ENCODE results near the gene MICAL2.

The MICAL2 gene

DNA sequence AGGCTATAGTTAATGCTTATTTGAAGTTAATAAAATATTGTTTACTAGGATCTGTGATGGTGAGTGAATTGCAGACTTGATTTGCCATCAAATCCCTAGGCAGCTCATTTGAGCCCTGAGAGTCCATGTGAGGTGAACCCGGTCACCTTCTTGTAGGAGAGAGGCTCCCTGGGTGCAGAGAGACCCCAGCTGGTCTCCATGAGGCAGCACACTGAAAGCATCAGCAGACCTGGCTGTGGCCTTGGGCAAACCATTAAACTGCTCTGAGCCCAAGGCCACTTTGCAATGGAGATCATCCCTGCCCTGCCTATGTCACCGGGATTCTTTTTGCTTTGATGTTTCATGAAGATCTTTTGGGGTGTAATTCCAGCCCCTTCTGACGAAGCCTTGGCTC is 125.2 kb downstream of the MICAL2 start:
- no peak for DNase-seq

DNA sequence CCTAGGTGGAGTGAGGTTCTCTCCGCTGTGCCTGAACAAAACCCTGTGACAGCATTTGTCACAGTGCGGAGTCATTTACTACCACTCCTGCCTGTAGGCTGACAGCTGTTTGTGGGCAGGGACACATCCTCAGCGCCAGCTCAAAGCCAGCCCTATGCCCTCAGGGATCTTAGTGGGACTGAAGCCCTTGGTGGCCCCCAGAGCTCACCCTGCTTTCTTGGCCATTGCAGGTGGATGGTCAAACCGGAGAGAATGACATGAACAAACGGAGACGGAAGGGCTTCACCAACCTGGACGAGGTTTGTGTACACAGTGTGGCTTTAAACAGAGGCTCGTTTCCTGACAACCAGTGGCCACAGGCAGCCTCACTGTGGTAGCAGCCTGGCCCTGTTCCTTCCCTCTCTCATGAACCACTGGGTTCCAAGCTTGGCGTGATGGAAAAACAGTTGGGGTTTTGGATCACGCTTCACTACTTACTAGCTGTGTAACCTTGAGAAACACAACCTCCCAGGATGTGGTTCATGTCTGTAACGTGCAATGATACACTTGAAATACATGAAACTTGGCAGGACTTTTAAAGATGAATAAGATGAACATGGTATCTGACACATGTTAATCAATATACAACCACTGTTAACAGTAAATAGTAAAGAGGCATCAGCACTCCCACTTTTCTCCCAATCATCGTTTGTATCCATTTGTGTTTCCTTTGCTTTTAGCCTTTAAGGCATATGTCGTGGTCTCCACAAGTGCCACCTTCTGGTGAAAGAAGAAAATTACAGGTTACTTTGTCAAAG is 125.8 kb downstream of the MICAL2 start:
- DNase-seq: peak; percentile 71 to 76

DNA sequence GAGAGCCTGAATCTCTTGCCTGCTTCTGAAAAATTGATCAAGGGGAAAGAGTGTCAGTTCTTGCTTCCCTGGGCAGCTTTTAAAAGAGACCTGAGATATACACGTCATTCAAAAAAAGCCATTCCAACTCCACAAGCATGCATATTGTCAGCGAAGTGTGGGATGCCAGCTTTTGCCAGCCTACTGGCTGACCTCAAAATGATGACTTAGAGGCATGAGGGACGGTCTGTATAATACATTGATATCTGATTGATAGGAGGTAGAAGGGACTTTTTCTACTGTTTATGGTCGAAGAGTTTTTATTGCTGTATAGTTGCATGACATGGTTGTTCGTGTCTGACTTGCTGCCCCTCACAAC is 126.3 kb downstream of the MICAL2 start:
- DNase-seq: no peak

DNA sequence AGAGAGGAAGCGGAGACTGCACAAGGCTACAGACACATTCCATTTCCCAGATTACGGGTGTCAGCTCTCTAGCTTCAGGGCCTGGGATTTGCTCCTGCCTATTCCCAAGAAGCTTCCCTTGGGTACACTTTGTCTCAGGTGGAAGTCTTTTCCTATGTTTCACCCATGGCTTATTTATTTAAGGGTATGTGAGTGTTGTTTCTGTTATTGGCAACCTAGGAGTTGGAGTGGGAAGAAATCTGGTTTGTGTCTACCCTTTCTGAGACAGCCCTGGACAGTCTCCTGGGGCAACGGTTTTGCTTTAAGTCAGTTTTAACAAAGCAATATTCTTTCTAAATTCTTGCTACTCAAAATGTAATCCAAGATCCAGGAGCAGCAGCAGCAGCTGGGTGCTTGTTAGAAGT is 127.0 kb downstream of the MICAL2 start:
- DNase-seq: no peak

DNA sequence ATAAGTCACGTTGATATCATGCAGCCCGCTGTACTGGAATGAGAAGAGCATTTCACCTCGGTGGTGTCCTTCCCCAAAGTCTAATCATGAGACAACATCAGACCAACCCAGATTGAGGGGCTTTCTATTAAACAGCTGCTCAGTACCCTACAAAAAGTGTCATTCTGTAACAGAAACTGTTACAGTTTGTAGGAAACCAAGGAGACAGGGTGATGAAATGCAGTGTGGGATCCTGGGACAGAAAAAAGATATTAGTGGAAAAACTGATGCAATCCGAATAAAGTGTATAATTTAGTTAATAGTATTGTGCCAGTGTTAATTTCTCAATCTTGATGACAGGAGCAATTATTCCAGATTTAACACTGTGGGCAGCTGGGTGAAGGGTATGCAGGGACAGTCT is 128.0 kb downstream of the MICAL2 start:
- no peak for DNase-seq

DNA sequence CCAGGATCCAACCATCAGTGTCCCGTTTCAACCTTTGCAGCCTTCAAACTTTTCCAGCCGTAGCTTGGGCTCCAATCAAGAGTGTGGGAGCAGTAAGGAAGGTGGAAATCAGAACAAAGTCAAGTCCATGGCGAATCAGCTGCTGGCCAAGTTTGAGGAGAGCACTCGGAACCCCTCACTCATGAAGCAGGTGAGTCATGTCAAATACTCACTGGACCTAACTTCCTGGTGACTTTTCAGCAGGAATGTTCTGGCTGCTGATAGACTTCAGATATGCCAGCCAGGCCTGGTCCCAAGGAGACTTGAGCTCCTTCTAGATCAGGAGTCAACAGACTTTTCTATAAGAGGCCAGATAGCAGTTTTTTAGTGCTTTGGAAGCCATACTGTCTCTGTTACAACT is 129.0 kb downstream of the MICAL2 start:
- no peak for DNase-seq

DNA sequence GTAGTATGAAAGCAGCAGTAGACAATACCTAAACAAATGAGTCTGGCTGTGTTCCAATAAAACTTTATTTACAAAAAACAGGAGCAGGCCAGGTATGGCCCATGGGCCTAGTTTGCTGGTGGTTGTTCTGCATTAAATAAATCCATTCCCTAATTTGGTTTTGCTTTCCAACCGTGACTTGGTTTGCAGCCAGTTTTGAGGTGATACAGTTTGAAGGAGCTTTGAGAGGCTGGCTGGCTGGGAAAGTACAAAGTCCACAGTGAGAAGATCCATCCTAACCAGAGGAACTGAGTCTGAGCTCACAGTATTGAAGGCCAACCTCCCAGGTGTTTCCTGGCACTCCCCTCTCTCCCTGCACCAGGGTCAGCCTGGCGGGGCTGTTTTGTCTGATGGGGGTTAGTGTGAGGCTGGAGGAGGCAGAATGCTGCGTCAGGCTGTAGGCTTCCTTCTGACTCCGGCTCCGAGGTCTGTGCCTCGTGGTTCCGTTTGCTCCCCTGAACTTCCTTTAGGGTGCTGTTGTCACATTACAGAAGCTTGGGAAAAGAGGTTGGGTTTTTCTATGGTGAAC is 129.5 kb downstream of the MICAL2 start:
- DNase-seq: no peak

DNA sequence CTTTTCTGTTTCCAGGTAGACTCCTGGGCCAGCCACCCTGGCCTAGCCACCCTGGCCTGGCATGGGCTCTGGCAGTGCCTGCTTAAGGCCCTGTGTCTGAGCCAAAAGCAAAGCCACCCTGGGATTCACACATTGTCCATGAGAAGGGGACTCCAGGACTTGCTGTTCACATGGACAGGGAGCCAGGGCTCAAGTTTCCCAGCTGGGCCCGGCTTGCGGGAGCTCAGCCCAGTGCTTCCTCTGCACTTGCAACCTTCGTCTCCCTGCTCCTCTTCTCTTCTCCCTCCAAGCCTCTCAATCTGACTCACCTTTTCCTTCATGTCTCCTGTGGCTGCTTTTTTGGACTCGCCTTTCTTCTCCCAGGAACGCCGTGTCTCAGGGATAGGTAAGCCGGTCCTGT is 130.3 kb downstream of the MICAL2 start:
- DNase-seq: no peak

DNA sequence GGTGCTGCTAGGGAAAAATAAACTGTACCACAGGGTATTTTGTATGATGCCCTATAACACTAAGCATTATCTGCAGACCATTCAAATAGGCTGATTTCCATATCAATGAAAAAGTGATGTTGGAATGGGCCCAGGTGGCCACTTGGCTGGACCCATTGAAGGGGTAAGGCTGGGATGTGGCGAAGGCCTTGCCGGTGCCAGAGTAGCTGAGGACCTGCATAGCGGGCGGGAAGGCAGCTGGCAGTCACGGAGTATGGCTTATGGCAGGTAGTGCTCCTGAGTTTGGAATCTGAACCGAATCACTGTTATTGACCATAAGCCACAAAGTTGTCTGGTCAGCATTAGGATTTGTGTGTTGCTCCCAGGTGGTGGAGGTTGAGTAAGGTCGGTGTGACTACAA is 131.0 kb downstream of the MICAL2 start:
- no peak for DNase-seq

DNA sequence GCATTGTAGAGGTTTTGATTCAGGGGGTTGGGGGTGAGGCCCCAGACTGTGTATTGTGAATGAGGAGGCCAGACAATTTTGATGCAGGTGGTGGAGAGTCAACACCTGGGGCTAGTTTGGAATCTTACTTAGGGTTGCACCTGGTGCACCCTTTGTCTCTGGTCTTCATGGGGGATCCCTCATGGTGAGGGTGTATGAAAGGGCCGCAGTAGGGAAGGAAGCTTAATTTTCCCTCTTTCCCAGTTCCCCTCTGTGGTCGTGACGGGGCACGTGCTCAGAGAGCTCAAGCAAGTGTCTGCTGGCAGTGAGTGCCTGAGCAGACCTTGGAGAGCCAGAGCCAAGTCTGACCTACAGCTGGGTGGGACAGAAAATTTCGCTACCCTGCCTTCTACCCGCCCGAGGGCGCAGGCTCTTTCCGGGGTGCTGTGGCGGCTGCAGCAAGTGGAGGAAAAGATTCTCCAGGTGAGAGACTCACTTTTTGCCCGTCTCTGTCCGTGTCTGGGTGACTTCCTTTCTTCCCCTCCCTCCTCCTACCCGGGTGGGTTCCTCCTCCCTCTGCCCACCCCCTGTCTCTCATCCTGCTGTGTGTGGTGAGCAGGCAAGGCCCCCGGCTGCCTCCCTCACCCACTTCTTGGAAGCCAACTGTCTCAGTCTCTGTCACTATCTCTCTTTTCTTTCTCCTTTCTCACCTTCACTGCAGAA is 131.7 kb downstream of the MICAL2 start:
- DNase-seq: peak; percentile 32 to 46

DNA sequence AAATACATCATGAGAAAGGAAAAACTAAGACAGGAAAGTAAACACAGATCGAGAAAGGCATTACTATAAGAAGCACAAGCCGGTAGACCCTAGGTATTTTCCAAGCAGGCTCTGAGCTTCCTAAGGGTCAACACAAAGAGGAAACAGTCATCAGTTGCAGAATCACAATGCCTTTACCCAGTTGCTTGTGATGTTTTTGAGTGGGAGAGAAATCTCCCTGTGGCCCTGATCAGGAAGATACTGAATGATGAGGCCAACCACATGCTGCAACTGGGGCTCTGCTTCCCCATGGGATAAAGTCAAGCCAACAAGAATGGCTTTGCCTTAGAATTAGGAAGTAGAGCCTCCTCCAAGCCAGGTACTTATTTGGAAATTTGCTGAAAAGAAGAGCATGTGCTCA is 132.6 kb downstream of the MICAL2 start:
- DNase-seq: no peak

DNA sequence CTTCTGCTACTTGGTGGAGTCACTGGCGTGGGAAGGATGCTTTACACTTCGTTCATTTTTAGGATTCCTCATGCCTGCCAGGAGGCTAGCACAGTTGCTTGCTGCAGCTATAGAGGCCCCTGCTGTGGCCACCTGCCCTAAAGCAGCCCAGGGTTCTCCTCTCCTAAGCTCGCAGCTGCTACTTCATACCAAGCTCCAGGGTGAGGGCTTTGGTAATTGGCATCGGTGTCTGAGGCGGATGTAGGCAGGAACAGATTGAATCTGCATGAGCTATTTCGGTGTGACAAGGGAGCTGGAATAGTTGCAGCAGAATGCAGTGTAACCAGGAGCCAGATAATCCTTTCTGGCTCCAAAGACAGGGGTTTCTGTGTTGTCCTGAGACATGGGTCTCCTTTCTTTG is 133.1 kb downstream of the MICAL2 start:
- no peak for DNase-seq

DNA sequence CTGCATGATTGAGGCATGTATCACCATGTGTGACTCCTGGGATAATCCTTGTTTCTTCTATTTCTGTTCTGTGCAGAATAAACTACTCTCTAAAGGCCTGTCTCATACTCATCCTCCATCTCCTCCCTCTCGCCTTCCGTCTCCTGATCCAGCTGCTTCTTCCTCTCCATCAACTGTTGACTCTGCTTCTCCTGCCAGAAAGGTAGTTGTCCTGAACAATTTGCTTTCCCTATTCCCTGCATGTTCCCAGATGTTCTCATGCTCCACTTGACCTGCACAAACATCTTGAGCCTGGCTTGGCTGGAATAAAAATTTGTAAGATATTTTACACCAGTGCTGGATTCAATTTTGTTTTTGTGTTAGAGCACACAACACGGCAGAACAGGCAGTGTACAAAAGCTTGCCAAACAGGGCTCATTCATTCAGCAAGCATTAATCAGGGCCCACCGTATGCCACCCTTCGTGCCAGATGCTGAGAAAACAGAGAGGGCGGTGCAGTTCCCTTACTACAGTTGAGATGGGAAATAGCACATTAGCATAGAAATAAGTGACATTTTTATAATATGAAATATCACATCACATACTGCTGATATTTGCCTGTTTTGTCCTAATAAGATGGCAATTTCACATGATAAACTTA is 133.6 kb downstream of the MICAL2 start:
- no peak for DNase-seq

DNA sequence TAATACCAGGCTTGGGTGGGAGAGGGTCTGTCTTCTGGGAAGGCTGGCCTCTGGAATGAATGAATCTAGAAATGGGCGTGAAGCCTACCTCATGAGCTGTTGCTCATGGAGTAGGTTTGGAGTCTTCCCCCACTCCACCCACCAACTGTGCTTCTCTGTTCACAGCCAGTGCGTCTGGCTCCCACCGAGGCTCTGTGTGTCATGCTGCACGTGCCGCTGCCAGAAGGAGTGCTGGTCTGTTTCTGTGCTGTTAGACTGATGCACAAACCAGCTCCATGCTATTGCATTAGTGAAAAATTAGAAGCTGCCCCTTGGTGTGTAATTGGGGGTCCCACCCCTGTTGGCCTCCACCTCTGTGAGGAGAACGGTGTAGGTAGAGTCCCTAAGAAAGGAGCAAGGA is 134.7 kb downstream of the MICAL2 start:
- no peak for DNase-seq

DNA sequence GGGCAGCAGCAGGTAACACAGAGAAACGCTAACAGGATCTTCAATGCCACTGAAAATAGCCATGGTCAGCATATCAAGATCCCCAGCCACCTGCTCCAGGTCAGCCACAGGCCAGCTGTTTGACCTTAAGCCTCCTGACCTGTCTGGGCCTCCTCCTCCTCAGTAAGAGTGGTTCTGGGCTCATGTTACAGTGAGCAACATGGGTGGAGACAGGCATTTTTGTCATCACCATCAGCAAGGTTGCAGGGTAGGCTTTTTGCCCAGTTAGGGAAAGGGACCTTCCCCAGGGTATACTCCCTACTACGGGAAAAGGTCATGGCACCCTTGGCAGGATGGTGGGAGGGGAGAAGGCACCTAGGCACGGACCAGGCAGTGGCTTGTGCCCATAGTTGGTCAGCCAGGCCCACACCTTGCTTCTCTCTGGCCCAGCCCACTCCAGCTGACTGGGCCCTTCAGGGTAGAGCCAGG is 135.2 kb downstream of the MICAL2 start:
- no peak for DNase-seq

DNA sequence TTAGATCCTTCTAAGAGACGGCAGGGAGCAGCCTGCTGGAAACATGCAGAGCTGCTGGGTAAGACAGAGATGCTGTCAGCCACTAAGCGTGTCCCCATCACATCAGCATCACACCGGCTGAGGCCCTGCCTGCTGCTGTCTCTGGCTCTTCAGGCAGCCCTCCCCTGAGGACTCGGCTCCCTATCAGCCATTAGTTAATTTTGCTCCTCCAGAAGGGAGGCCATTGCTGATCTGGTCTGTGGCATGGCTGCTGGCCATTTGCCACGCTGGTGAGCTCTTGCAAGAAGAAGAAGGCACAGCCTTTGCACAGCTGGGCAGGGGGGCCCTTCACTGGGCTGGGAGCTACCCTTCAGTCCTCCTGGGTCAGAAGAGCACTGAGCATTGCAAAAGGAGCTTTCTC is 135.8 kb downstream of the MICAL2 start:
- DNase-seq: no peak

DNA sequence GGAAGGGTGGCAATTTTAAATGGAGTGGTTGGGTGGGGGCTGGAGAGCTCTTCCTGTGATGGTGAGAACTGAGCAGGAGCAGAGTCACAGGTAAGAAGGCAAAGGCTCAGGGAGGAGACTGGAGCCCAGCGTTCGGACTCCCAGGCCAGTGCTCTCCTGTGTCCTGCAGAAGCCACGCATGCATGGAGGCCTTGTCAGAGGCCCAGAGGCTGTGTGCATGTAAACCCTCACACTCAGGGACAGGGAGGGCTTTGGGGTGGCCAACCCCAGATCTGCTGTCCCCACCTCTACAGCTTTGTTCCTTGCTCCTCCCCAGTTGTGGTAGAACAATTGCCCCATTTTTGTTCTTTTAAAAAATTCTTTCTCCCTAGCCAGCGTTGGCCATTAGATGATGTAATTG is 136.6 kb downstream of the MICAL2 start:
- DNase-seq: no peak

DNA sequence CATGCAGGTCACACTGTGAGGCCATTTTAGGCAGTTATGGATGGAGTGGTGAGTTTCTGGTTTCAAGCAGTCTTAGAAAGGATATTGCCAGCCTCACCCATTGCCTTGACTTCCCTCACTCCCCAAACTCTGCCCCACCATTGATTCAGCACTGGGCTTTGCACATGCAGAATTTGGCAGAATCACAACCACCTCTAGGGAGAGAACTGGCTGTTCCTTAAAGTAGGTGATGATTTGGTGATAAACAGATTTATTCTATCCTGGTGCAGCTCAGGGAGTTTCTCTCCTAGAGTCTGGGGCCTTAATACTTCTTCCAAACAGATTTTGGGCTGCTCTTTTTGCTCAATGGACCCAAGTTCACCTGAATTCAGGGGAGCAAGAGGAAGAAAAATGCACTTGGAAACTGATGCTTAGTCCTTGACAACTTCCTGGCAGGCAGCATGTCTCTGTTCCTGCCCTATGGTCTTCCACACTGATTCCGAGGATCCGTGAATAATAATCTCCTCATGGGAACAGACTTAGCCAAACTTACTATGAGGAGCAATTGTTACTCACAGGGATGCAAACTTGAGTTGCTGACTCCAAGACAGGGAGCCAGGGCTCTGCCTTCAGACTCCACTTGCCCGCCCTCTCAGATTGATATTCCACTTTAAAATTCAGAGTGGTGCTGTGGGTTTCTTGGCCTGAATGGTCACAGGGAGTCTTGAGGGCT is 137.3 kb downstream of the MICAL2 start:
- DNase-seq: no peak

DNA sequence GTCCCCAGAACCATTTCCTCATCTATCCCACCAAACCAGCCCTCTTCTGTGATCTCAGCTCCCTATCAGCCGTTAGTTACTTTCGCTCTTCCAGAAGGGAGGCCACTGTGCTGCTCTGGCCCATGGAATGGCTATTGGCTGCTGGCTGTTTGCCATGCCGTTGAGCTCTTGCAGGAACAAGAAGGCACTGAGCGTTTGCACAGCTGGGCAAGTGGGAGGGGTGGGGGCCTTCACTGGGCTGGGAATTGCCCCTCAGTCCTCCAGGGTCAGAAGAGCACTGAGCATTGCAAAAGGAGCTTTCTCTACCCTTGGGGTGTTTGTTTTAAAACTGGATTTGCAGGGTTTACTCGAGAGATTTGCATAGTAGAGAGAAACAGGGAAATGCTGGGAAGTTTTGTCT is 137.9 kb downstream of the MICAL2 start:
- DNase-seq: no peak

DNA sequence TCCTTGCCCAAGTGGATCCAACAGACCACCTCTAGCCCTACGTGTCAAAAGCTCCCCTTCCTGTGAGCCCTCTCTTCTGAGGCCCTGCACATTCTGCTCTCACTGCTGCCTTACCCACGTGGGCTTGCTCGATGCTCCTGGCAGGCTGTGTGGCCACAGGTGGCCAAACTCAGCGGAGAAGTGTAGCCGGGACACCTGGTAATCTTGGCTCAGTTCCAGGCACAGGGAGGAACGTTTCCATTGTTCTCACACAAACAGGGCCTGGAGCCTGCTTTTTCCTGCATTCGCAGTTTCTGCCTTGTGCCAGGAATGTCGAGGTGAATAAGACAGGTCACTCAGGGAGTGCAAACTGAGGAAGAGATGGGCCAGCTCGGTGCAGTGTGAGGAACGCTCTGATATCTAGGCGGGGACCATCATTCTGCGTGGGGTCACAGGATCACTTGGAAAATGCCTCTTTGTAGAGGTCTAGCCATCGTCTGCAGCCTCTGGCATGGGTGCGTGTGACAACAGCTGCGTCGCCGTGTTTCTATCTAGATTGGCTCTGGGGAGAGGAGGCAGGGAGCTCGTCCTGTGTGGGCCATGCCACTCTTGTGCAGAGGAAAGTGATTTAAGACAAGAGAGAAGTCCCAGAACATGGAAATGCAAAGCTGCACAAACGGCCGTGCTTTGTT is 139.3 kb downstream of the MICAL2 start:
- DNase-seq: no peak

DNA sequence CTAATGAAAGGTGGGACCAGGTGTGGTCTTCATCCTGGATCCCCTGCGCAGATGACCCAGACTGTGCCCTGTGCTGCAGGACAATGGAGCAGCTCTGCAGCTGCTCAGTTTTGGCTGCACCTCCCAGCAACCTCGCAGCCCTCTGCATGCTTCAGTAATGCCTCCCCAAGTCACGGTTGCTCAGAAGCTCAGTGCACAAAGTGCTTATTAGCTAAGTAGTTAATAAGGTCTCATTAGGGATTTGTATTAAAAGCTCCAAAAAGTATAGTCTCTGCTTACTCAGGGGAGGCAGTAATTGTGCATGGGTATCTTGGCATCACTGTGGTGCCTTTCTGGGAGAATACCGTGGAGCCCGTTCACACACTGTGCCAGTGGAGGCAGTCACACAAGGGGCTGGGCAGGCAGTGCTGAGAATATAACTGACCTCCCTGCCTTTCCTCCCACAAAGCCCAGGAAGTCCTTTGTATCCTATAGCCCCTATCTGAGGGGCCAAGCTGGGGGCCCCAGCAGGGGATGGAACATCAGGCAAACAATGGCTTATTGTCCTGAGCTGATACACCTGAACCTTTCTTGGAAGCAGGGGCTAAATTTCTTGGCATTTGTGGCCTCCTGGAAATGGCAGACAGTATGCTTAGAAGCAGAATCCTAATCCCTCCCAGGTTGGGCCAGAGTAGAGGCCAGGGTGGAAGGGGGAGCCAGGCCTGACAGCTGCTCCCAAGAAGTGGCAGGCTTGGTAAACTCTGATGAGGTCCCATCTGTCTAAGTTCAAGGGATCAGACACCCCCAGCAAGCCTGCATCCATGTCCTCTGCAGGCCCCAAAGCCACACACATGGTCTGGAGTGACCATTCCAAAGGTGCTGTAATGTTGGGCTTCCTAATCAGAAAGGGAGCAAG is 141.5 kb downstream of the MICAL2 start:
- DNase-seq: no peak

All from activated T-cell treated with anti-CD3 and anti-CD28 coated beads, Interleukin-2, amount 50 U/mL, for 48 hours (primary cell).